ENCODE measurements around the gene NOTO.

DNA sequence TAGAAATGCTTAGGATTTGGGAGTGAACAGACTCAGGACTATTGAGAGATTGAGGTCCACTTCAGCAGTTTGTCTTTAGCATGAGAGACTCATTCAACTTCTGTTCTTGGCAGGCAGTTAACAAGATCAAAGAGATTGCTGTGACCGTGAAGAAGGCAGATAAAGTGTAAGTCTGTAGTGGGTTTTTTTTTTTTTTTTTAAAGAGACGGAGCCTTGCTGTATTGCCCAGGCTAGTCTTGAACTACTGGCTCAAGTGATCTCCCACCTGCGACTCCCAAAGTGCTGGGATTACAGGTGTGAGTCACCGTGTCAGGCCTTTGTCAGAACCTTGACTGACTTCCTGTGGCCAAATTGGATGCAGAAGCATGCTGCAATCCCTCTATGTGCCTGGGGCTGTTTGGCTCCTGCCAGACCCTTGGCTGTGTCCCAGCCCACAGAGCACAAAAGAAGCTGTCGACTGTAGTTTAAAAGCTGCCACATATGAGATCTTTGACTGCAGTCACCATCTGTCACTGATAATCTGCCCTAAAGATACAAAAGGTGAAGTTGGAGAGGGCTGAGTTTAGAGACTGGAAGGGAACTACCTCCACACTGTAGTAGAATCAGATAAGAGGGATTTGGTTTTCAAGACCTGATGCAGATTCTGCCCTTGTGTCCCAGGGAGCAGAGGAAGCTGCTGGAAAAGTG is 41.7 kb downstream of the NOTO start:
- TF ChIP-seq POLR2A (IDR thresholded peaks at IDR 0.05) = no peak
- TF ChIP-seq, protein P1, sequence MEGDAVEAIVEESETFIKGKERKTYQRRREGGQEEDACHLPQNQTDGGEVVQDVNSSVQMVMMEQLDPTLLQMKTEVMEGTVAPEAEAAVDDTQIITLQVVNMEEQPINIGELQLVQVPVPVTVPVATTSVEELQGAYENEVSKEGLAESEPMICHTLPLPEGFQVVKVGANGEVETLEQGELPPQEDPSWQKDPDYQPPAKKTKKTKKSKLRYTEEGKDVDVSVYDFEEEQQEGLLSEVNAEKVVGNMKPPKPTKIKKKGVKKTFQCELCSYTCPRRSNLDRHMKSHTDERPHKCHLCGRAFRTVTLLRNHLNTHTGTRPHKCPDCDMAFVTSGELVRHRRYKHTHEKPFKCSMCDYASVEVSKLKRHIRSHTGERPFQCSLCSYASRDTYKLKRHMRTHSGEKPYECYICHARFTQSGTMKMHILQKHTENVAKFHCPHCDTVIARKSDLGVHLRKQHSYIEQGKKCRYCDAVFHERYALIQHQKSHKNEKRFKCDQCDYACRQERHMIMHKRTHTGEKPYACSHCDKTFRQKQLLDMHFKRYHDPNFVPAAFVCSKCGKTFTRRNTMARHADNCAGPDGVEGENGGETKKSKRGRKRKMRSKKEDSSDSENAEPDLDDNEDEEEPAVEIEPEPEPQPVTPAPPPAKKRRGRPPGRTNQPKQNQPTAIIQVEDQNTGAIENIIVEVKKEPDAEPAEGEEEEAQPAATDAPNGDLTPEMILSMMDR (IDR thresholded peaks at IDR 0.05) = no peak

All from heart left ventricle (tissue), 13 donors.